SK-N-SH treated with all-trans-retinoic acid at 6 μM for 48 hours (cell line): ENCODE data around the gene DOK1.

Experiments
- ARNTL ChIP-seq: fragments of 450-650 bp; formaldehyde crosslinking; IDR thresholded peaks from 2 replicates; pipeline ENCODE4 v1.5.0; 2020; ENCODE audit warnings: low read depth, mild to moderate bottlenecking, moderate library complexity, borderline replicate concordance
- BACH2 ChIP-seq: fragments of 250-450 bp; sonication (Bioruptor Pico); IDR thresholded peaks from 2 replicates; pipeline ENCODE4 v1.9.0; 2021; ENCODE audit warnings: mild to moderate bottlenecking, borderline replicate concordance
- GLIS3 ChIP-seq: fragments of 250-450 bp; sonication (Bioruptor Pico); IDR thresholded peaks from 2 replicates; pipeline ENCODE4 v1.5.0; 2020; ENCODE audit warnings: mild to moderate bottlenecking, moderate library complexity
- TCF4 ChIP-seq: fragments of 250-450 bp; sonication (Bioruptor Pico); IDR thresholded peaks from 2 replicates; pipeline ENCODE4 v1.8.0; 2021; ENCODE audit warnings: mild to moderate bottlenecking, moderate library complexity, borderline replicate concordance
- ZC3H10 ChIP-seq: fragments of 250-450 bp; sonication (Bioruptor Pico); IDR thresholded peaks from 2 replicates; pipeline ENCODE4 v1.5.1; 2021; ENCODE audit warnings: mild to moderate bottlenecking, moderate library complexity
- TF ChIP-seq, protein P1 (sequence below): fragments of 250-450 bp; sonication (Bioruptor Pico); IDR thresholded peaks from 2 replicates; pipeline ENCODE4 v1.8.0; 2021; ENCODE audit warnings: low read depth, mild to moderate bottlenecking, moderate library complexity, borderline replicate concordance

- TF ChIP-seq GLIS3 (no peak), BACH2 (CRISPR knock-in tag) (no peak), ZC3H10 (CRISPR knock-in tag) (no peak), TCF4 (CRISPR knock-in tag) (no peak), ARNTL (no peak)
- TF ChIP-seq, protein P1, sequence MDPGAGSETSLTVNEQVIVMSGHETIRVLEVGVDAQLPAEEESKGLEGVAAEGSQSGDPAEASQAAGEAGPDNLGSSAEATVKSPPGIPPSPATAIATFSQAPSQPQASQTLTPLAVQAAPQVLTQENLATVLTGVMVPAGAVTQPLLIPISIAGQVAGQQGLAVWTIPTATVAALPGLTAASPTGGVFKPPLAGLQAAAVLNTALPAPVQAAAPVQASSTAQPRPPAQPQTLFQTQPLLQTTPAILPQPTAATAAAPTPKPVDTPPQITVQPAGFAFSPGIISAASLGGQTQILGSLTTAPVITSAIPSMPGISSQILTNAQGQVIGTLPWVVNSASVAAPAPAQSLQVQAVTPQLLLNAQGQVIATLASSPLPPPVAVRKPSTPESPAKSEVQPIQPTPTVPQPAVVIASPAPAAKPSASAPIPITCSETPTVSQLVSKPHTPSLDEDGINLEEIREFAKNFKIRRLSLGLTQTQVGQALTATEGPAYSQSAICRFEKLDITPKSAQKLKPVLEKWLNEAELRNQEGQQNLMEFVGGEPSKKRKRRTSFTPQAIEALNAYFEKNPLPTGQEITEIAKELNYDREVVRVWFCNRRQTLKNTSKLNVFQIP (CRISPR knock-in tag) = no peak
These were observed 18.2 kb upstream of the DOK1 start for GRCh38 chr2:74536166-74536950.
